ENCODE results near the gene ZNF862. TPM values are rescaled to one million over a fixed set of nuclear protein-coding genes. Genes with fewer than 3 reads are reported as not detected.

The ZNF862 gene
- total RNA-seq, 2 donors from 2014 or later: 8.8 to 9.9 TPM

DNA sequence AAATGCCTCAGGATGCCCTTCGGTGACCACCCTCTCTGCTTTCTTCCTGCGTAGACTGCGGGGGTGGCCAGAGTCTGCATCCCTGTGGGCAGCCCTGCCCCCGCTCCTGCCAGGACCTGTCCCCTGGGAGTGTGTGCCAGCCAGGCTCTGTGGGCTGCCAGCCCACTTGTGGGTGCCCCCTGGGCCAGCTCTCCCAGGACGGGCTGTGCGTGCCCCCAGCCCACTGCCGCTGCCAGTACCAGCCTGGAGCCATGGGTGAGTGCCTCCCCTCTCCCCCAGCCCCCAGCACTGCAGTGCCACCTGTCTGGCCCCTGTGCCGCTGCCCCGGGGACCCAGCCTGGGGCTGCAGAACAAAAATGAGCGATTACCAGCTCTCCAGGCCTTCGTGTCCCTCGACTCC lies 23.1 kb upstream of the ZNF862 start:
- Histone ChIP-seq H3K27ac (no peak overlapping the region), H3K4me1 (no peaks in the 10 kb centered on the region), H3K9ac (ENCODE audit: low read depth in 2 of 2, low read length in 2 of 2) (no peak overlapping the region), H3K9me3 (no peaks in the 10 kb centered on the region), H3K4me3 (no peak overlapping the region), H3K27me3 (no peaks in the 10 kb centered on the region), H3K36me3 (no peaks in the 10 kb centered on the region)
- DNase-seq: no peak
- intact Hi-C loops (cut with DNase I): no loop called here
- TF ChIP-seq, protein P1, sequence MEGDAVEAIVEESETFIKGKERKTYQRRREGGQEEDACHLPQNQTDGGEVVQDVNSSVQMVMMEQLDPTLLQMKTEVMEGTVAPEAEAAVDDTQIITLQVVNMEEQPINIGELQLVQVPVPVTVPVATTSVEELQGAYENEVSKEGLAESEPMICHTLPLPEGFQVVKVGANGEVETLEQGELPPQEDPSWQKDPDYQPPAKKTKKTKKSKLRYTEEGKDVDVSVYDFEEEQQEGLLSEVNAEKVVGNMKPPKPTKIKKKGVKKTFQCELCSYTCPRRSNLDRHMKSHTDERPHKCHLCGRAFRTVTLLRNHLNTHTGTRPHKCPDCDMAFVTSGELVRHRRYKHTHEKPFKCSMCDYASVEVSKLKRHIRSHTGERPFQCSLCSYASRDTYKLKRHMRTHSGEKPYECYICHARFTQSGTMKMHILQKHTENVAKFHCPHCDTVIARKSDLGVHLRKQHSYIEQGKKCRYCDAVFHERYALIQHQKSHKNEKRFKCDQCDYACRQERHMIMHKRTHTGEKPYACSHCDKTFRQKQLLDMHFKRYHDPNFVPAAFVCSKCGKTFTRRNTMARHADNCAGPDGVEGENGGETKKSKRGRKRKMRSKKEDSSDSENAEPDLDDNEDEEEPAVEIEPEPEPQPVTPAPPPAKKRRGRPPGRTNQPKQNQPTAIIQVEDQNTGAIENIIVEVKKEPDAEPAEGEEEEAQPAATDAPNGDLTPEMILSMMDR (IDR thresholded peaks at IDR 0.05): no peak

DNA sequence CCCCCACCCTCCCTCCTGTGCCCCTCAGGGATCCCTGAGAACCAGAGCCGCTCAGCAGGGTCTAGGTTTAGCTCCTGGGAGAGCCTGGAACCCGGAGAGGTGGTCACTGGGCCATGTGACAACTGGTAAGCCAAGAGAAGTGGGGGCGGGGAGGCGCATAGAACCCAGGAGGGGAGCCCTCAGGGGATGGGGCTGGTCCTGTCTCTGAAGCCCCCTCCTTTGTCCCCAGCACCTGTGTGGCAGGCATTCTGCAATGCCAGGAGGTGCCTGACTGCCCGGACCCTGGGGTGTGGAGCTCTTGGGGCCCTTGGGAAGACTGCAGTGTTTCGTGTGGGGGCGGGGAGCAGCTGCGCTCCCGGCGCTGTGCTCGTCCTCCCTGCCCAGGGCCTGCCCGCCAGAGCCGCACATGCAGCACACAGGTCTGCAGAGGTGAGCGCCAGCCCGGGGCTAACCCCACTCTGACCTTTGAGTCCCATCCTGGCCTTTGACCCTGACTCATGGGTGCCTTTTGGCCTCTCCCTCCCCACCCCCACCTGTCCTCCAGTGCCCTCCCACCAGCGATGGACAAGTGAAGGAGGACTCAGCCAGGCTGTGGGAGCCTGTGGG lies 22.4 kb upstream of the ZNF862 start:
- TF ChIP-seq, protein P1 (IDR thresholded peaks at IDR 0.05): no peak
- DNase-seq: no peak
- no peak overlapping the region for H3K27ac ChIP-seq
- no peak overlapping the region for H3K4me3 ChIP-seq
- intact Hi-C loops (cut with DNase I): no loop called here
- H3K36me3 ChIP-seq: no peaks in the 10 kb centered on the region
- H3K9ac ChIP-seq (ENCODE audit: low read depth in 2 of 2, low read length in 2 of 2): no peak overlapping the region
- no peaks in the 10 kb centered on the region for H3K27me3 ChIP-seq
- H3K4me1 ChIP-seq: no peaks in the 10 kb centered on the region
- no peaks in the 10 kb centered on the region for H3K9me3 ChIP-seq

DNA sequence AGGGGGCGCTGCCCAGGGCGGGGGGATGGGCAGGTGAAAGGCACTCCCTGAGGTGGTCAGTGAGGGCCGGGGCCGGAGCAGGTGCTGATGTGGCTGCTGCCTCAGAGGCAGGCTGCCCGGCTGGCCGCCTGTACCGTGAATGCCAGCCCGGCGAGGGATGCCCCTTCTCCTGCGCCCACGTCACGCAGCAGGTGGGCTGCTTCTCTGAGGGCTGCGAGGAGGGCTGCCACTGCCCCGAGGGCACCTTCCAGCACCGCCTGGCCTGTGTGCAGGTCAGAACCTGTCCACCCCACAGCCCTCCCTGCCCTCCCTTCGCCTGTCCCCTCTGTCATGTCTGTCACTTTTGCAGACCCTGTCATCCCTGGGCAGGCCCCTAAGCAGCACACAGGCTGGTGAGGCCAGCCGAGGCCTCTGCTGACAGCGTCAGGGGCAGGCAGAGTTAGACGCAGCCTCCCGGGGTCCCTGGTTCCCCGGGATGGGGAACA lies 21.9 kb upstream of the ZNF862 start:
- H3K4me3 ChIP-seq: no peak overlapping the region
- H3K9me3 ChIP-seq: no peaks in the 10 kb centered on the region
- H3K27me3 ChIP-seq: no peaks in the 10 kb centered on the region
- intact Hi-C loops (cut with DNase I): no loop called here
- H3K4me1 ChIP-seq: peaks cover under 1% of the 10 kb centered on the region
- TF ChIP-seq, protein P1 (IDR thresholded peaks at IDR 0.05): no peak
- H3K9ac ChIP-seq (ENCODE audit: low read depth in 2 of 2, low read length in 2 of 2): no peak overlapping the region
- no peaks in the 10 kb centered on the region for H3K36me3 ChIP-seq
- DNase-seq: no peak
- no peak overlapping the region for H3K27ac ChIP-seq

DNA sequence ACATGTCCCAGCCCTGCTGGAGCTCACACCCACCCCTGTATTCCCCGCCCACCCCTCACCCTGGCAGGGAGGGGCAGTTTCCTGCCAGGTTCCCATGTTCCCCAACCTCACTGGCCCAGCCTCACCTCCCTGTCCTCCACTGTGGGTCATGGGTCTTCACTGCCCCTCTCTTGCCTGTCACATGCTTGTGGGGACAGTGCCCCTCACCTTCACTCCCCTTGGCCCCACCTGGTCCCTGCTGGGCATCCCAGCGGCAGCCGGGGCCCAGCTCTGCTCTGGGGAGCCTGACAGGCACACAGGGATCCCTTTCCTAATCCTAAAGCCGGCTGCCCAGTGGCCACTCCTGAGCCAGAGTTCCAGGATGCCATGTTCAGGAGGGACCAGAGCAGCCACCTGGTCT lies 21.4 kb upstream of the ZNF862 start:
- Histone ChIP-seq H3K27ac (no peak overlapping the region), H3K9ac (ENCODE audit: low read depth in 2 of 2, low read length in 2 of 2) (no peak overlapping the region), H3K27me3 (no peaks in the 10 kb centered on the region), H3K36me3 (no peaks in the 10 kb centered on the region), H3K4me1 (peaks cover 4% of the 10 kb centered on the region), H3K4me3 (no peak overlapping the region), H3K9me3 (no peaks in the 10 kb centered on the region)
- no peak for DNase-seq
- intact Hi-C loops (cut with DNase I): no loop called here
- TF ChIP-seq, protein P1 (IDR thresholded peaks at IDR 0.05): no peak

DNA sequence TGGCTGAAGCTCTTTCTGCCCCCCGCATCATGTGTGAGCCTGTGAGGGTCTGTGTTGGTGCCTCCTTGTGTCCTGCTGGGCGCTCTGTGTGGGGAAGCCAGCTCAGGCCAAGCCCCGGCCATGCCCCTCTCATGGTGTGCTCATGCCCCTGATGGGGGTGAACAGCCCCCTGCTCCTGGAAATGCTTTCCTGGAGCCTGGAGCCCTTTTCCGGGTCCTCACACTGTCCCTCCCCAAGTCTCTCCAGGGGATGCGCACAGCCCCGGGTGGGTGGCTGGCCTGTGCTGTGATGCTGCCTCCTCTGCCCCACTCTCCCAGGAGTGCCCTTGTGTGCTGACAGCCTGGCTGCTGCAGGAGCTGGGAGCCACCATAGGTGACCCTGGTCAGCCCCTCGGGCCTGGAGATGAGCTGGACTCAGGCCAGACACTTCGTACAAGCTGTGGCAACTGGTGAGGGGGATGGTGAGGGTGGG lies 20.8 kb upstream of the ZNF862 start:
- no peaks in the 10 kb centered on the region for H3K27me3 ChIP-seq
- no peak for DNase-seq
- no peak overlapping the region for H3K9ac ChIP-seq (ENCODE audit: low read depth in 2 of 2, low read length in 2 of 2)
- no peak overlapping the region for H3K27ac ChIP-seq
- H3K4me1 ChIP-seq: peaks cover 4% of the 10 kb centered on the region
- H3K9me3 ChIP-seq: no peaks in the 10 kb centered on the region
- no peaks in the 10 kb centered on the region for H3K36me3 ChIP-seq
- TF ChIP-seq, protein P1 (IDR thresholded peaks at IDR 0.05): no peak
- intact Hi-C loops (cut with DNase I): no loop called here
- no peak overlapping the region for H3K4me3 ChIP-seq

Data from colonic mucosa (tissue), 4 donors.